ENCODE results near the gene AHR.
"Not testable (repeated sequence)": the region's sequence is repeated elsewhere in the genome, so short reads cannot be mapped to it uniquely, and the experiment has no call there.

The AHR gene

DNA sequence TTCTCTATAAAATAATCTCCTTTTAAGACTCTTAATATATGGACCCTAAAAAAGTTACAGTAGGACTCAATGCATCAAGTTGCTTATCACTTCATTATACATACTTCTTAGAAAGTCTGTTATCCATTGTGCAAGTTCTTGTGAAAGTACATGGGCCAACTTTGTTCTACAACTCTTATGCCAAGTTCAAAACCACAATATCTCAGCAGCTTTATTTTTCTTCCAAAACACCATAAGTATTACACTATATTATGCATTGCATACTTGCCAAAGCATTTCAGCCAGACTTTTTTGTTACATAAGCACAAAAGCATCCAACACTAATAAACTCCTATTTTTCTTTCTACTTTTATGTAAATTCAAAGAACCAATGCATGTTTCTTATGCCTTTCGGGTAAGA, 94.4 kb downstream of the AHR start:
- Histone ChIP-seq H3K9me2 (replicated peaks; ENCODE audit: control insufficient read depth, low read length) (no peaks in the 10 kb centered on the region), H4K20me1 (ENCODE audit: control insufficient read depth, insufficient read depth, low read depth, low read length) (no peaks in the 10 kb centered on the region), H3K27me3 (ENCODE audit: control insufficient read depth, low read length) (no peaks in the 10 kb centered on the region), H3K9me3 (ENCODE audit: control insufficient read depth, insufficient read depth, low read length) (peaks cover 5% of the 10 kb centered on the region; the same call in 1 of the 2 replicates), H3K79me2 (ENCODE audit: control insufficient read depth, low read length) (no peaks in the 10 kb centered on the region), H3K4me3 (ENCODE audit: low read length) (no peak overlapping the region), H3F3A (ENCODE audit: control insufficient read depth, insufficient read depth) (no peaks in the 10 kb centered on the region), H3K4me2 (ENCODE audit: low read length) (no peak overlapping the region), H3K4me1 (ENCODE audit: control insufficient read depth, low read length) (no peaks in the 10 kb centered on the region), H3K27ac (ENCODE audit: low read depth, low read length) (no peak overlapping the region), H3K36me3 (ENCODE audit: control insufficient read depth, low read length) (no peaks in the 10 kb centered on the region)
- no peak for TF ChIP-seq EZH2phosphoT487 (IDR thresholded peaks at IDR 0.05; ENCODE audit: borderline replicate concordance, low read length)

DNA sequence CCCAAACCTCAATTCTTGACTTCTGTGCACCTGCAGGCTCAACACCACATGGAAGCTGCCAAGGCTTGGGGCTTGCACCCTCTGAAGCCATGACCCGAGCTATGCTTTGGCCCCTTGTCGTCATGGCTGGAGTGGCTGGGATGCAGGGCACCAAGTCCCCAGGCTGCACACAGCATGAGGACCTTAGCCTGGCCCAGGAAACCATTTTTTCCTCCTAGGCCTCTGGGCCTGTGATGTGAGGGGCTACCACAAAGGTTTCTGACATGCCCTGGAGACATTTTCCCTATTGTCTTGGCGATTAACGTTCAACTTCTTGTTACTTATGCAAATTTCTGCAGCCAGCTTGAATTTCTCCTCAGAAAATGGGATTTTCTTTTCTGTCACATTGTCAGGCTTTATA, 96.1 kb downstream of the AHR start:
- H3K4me2 ChIP-seq (ENCODE audit: low read length); H3K4me3 ChIP-seq (ENCODE audit: low read length); H4K20me1 ChIP-seq (ENCODE audit: control insufficient read depth, insufficient read depth, low read depth, low read length); H3F3A ChIP-seq (ENCODE audit: control insufficient read depth, insufficient read depth); H3K79me2 ChIP-seq (ENCODE audit: control insufficient read depth, low read length); H3K9me2 ChIP-seq (replicated peaks; ENCODE audit: control insufficient read depth, low read length); H3K9me3 ChIP-seq (ENCODE audit: control insufficient read depth, insufficient read depth, low read length); H3K4me1 ChIP-seq (ENCODE audit: control insufficient read depth, low read length); H3K27me3 ChIP-seq (ENCODE audit: control insufficient read depth, low read length); H3K36me3 ChIP-seq (ENCODE audit: control insufficient read depth, low read length); H3K27ac ChIP-seq (ENCODE audit: low read depth, low read length): not testable (repeated sequence)
